DND-41 (cell line): ENCODE measurements around the gene OGFOD2.

ENCODE experiments used
- ATAC-seq: fragments of 200-7000 bp; cut with Tn5 transposase; 3 replicates; pipeline ENCODE4 v1.9.1; 2021; ENCODE audit warnings: low read depth; ENCODE audit not compliant: insufficient read depth
- DNase-seq: peaks from one replicate; pipeline ENCODE4 v3.0.0-alpha.2; 2020
- H2AFZ ChIP-seq: 2 replicates; pipeline ENCODE4 v1.6.0; 2012; ENCODE audit warnings: low read depth, low read length
- H3K27ac ChIP-seq: 2 replicates; pipeline ENCODE4 v1.5.1; 2012; ENCODE audit warnings: low read length, inconsistent platforms
- H3K27me3 ChIP-seq: fragments of 200-600 bp; sonication (generic); 2 replicates; pipeline ENCODE4 v1.6.0; 2012; ENCODE audit warnings: low read length, mild to moderate bottlenecking, inconsistent platforms; ENCODE audit not compliant: insufficient read depth, poor library complexity
- H3K36me3 ChIP-seq: 2 replicates; pipeline ENCODE4 v1.5.1; 2012; ENCODE audit warnings: low read length, inconsistent platforms; ENCODE audit not compliant: insufficient read depth
- H3K4me1 ChIP-seq: 2 replicates; pipeline ENCODE4 v1.5.1; 2012; ENCODE audit warnings: mild to moderate bottlenecking, low read length; ENCODE audit not compliant: insufficient read depth
- H3K4me2 ChIP-seq: 2 replicates; pipeline ENCODE4 v1.6.0; 2012; ENCODE audit warnings: mild to moderate bottlenecking, moderate library complexity, low read length, inconsistent platforms; ENCODE audit not compliant: insufficient read depth
- H3K4me3 ChIP-seq, 2 experiments: fragments of 200-600 bp in 1 of 2; shearing (Covaris generic) in 1 of 2; 2 replicates each; pipeline ENCODE4 v1.5.1; 2012 to 2016; ENCODE audit warnings: inconsistent platforms in 2 of 2, low read length in 2 of 2, mild to moderate bottlenecking in 2 of 2, low read depth in 1 of 2, moderate library complexity in 1 of 2
- H3K79me2 ChIP-seq: 2 replicates; pipeline ENCODE4 v1.6.0; 2012; ENCODE audit warnings: low read length, inconsistent platforms; ENCODE audit not compliant: insufficient read depth
- H3K9ac ChIP-seq: 2 replicates; pipeline ENCODE4 v1.6.0; 2012; ENCODE audit warnings: low read depth, mild to moderate bottlenecking, inconsistent platforms, low read length, moderate library complexity
- H3K9me3 ChIP-seq: 2 replicates; pipeline ENCODE4 v1.5.1; 2012; ENCODE audit warnings: low read length, moderate library complexity, mild to moderate bottlenecking, inconsistent platforms; ENCODE audit not compliant: insufficient read depth, severe bottlenecking
- H4K20me1 ChIP-seq: 2 replicates; pipeline ENCODE4 v1.6.0; 2012; ENCODE audit warnings: low read length; ENCODE audit not compliant: insufficient read depth
- CTCF ChIP-seq: IDR thresholded peaks from 2 replicates; pipeline ENCODE4 v1.5.1; 2012; ENCODE audit warnings: borderline replicate concordance, low read length, moderate library complexity, mild to moderate bottlenecking; ENCODE audit not compliant: poor library complexity, severe bottlenecking; ENCODE audit errors: extremely low read depth
- EZH2 ChIP-seq: IDR thresholded peaks from 3 replicates; pipeline ENCODE4 v1.6.1; 2012; ENCODE audit warnings: borderline replicate concordance, low read depth, mild to moderate bottlenecking, moderate library complexity, low read length, inconsistent platforms; ENCODE audit not compliant: severe bottlenecking

Gene OGFOD2

DNA sequence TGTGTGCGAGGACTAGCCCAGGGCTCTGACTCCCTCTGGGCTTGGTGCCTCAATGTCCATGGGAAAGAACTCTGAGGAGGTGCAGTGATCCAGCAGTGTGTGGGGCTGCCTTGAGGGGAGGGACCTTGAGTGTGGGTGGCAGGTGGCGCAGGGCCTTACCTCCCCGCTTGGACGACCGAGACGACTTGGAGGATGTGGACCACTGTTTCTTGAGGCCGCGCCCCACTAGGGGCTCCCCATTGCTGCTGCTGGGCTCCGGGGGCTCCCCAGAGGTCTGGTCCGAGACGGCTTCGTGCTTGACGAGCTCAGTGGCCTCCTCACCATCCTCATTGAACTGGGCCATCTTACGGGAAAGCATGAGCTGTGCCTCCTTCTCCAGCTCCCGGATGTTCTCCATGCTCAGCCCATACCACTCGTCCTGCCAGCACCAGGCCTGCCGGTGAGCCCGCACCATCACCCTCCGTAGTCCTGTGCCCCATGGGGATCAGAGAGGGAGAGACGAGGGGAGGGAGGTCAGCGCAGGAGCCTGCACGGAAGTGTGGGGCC is 30.1 kb downstream of the OGFOD2 start:
- Histone ChIP-seq H3K9me3 (no peaks in the 10 kb centered on the region), H3K27ac (no peak overlapping the region), H3K4me3 (no peak overlapping the region), H3K36me3 (no peaks in the 10 kb centered on the region), H3K4me1 (no peaks in the 10 kb centered on the region), H3K79me2 (no peaks in the 10 kb centered on the region), H2AFZ (no peak overlapping the region), H4K20me1 (no peaks in the 10 kb centered on the region; the same call in 1 of the 2 replicates), H3K27me3 (no peaks in the 10 kb centered on the region), H3K4me2 (no peak overlapping the region), H3K9ac (no peak overlapping the region)
- DNase-seq, result no peak
- no peak for ATAC-seq
- TF ChIP-seq EZH2 (no peak), CTCF (no peak)

- Histone ChIP-seq H3K4me1 (no peaks in the 10 kb centered on the region), H3K79me2 (no peaks in the 10 kb centered on the region), H3K4me2 (no peak overlapping the region), H3K27ac (no peak overlapping the region), H3K9ac (no peak overlapping the region), H3K27me3 (no peaks in the 10 kb centered on the region), H2AFZ (no peak overlapping the region), H3K4me3 (no peak overlapping the region), H4K20me1 (no peaks in the 10 kb centered on the region), H3K36me3 (no peaks in the 10 kb centered on the region), H3K9me3 (no peaks in the 10 kb centered on the region)
- DNase-seq, result no peak
- ATAC-seq, result no peak
- TF ChIP-seq EZH2 (no peak), CTCF (no peak)
Measured at GRCh38 chr12:123006977-123007376, 31.9 kb downstream of the OGFOD2 start.

DNA sequence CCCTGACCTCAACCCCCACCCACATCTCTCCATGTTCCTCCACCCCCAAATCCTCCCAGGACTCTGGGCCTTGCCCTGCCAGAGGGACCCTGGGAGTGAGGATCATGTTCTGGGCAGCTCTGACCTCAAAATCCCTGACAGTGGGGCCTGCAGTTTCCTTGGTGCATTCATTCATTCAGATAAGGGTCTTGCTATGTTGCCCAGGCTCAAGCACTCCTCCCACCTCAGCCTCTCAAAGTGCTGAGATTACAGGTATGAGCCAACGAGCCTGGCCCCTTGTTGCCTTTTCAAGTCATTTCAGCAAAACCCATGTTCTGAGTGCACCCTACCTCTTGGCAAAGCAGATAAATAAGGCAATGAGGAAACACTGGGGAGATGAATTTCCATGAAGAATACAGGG is 35.1 kb downstream of the OGFOD2 start:
- TF ChIP-seq CTCF, result no peak
- no peak for TF ChIP-seq EZH2
- H3K36me3 ChIP-seq, result no peaks in the 10 kb centered on the region

GRCh38 chr12:123010681-123011080 is 35.6 kb downstream of the OGFOD2 start:
- ATAC-seq, result no peak
- no peak overlapping the region for H3K4me3 ChIP-seq
- no peak overlapping the region for H3K27ac ChIP-seq
- no peaks in the 10 kb centered on the region for H3K9me3 ChIP-seq
- no peak overlapping the region for H2AFZ ChIP-seq
- H3K9ac ChIP-seq, result no peak overlapping the region
- DNase-seq, result no peak
- H3K4me2 ChIP-seq, result no peak overlapping the region
- H3K36me3 ChIP-seq, result no peaks in the 10 kb centered on the region
- H4K20me1 ChIP-seq, result no peaks in the 10 kb centered on the region
- H3K79me2 ChIP-seq, result no peaks in the 10 kb centered on the region
- H3K4me1 ChIP-seq, result no peaks in the 10 kb centered on the region
- no peak for TF ChIP-seq EZH2
- TF ChIP-seq CTCF, result no peak
- H3K27me3 ChIP-seq, result no peaks in the 10 kb centered on the region

More for the DNA sequence above, 35.1 kb downstream of the OGFOD2 start:
- no peak overlapping the region for H2AFZ ChIP-seq
- H3K4me3 ChIP-seq, result no peak overlapping the region
- no peaks in the 10 kb centered on the region for H3K4me1 ChIP-seq
- H3K9ac ChIP-seq, result no peak overlapping the region
- no peak overlapping the region for H3K4me2 ChIP-seq
- no peaks in the 10 kb centered on the region for H4K20me1 ChIP-seq
- no peak for ATAC-seq
- no peaks in the 10 kb centered on the region for H3K79me2 ChIP-seq
- H3K27ac ChIP-seq, result no peak overlapping the region
- H3K27me3 ChIP-seq, result no peaks in the 10 kb centered on the region
- DNase-seq, result no peak
- no peaks in the 10 kb centered on the region for H3K9me3 ChIP-seq
